H9 (cell line): Measurements from ENCODE around the gene SLC4A7. TPM values are rescaled to one million over a fixed set of nuclear protein-coding genes. Genes with fewer than 3 reads are reported as not detected.

Experiments used
- DNase-seq: peaks from one replicate; pipeline ENCODE4 v3.0.0-alpha.2; 2017
- H2AFZ ChIP-seq: one replicate; pipeline ENCODE4 v1.6.1; 2013; ENCODE audit warnings: mild to moderate bottlenecking, low read length, control low read depth, moderate library complexity
- H2AK5ac ChIP-seq: 2 replicates; pipeline ENCODE4 v1.6.1; 2013; ENCODE audit warnings: low read length, control low read depth, mixed read lengths; ENCODE audit not compliant: insufficient read length
- H2BK120ac ChIP-seq: one replicate; pipeline ENCODE4 v1.6.1; 2013; ENCODE audit warnings: low read depth, mild to moderate bottlenecking, low read length, control low read depth, inconsistent platforms; ENCODE audit not compliant: poor library complexity, severe bottlenecking
- H2BK12ac ChIP-seq: 2 replicates; pipeline ENCODE4 v1.6.1; 2013; ENCODE audit warnings: low read length, control low read depth, mixed read lengths, low read depth; ENCODE audit not compliant: insufficient read length
- H2BK15ac ChIP-seq: 2 replicates; pipeline ENCODE4 v1.6.1; 2013; ENCODE audit warnings: low read depth, low read length, control low read depth
- H2BK20ac ChIP-seq: one replicate; pipeline ENCODE4 v1.6.1; 2013; ENCODE audit warnings: low read depth, mild to moderate bottlenecking, low read length, control low read depth, inconsistent platforms; ENCODE audit not compliant: poor library complexity, severe bottlenecking
- H2BK5ac ChIP-seq: 2 replicates; pipeline ENCODE4 v1.6.1; 2013; ENCODE audit warnings: low read length, control low read depth, mixed read lengths; ENCODE audit not compliant: insufficient read length
- H3K14ac ChIP-seq: 2 replicates; pipeline ENCODE4 v1.6.1; 2013; ENCODE audit warnings: low read length, control low read depth; ENCODE audit not compliant: insufficient read depth
- H3K18ac ChIP-seq: 2 replicates; pipeline ENCODE4 v1.6.1; 2013; ENCODE audit warnings: low read depth, mild to moderate bottlenecking, mixed read lengths, low read length, control low read depth; ENCODE audit not compliant: insufficient read length
- H3K23ac ChIP-seq: 2 replicates; pipeline ENCODE4 v1.6.1; 2013; ENCODE audit warnings: low read length, control low read depth, mixed read lengths, low read depth; ENCODE audit not compliant: insufficient read length
- H3K23me2 ChIP-seq: 2 replicates; pipeline ENCODE4 v1.6.1; 2013; ENCODE audit warnings: low read depth, mild to moderate bottlenecking, mixed read lengths, low read length, control low read depth; ENCODE audit not compliant: insufficient read length, poor library complexity, severe bottlenecking
- H3K27ac ChIP-seq: 2 replicates; pipeline ENCODE4 v1.5.1; 2013; ENCODE audit warnings: low read length, control low read depth, mixed read lengths, low read depth; ENCODE audit not compliant: insufficient read length
- H3K27me3 ChIP-seq: 2 replicates; pipeline ENCODE4 v1.6.1; 2013; ENCODE audit warnings: low read length, control low read depth, inconsistent platforms; ENCODE audit not compliant: insufficient read depth
- H3K4ac ChIP-seq: 2 replicates; pipeline ENCODE4 v1.6.1; 2013; ENCODE audit warnings: low read depth, mild to moderate bottlenecking, control low read depth, inconsistent platforms, low read length, moderate library complexity
- H3K4me1 ChIP-seq: 2 replicates; pipeline ENCODE4 v1.6.1; 2013; ENCODE audit warnings: low read length, control low read depth, inconsistent platforms; ENCODE audit not compliant: insufficient read depth
- H3K4me2 ChIP-seq: 2 replicates; pipeline ENCODE4 v1.6.1; 2013; ENCODE audit warnings: low read length, control low read depth, mixed read lengths; ENCODE audit not compliant: insufficient read length, insufficient read depth
- H3K56ac ChIP-seq: 2 replicates; pipeline ENCODE4 v1.6.1; 2013; ENCODE audit warnings: low read depth, mild to moderate bottlenecking, mixed read lengths, low read length, control low read depth; ENCODE audit not compliant: insufficient read length
- H3K79me1 ChIP-seq: 2 replicates; pipeline ENCODE4 v1.6.1; 2013; ENCODE audit warnings: low read depth, mild to moderate bottlenecking, moderate library complexity, low read length, control low read depth, inconsistent platforms; ENCODE audit not compliant: insufficient read depth, poor library complexity, severe bottlenecking
- H3K79me2 ChIP-seq: 2 replicates; pipeline ENCODE4 v1.6.1; 2013; ENCODE audit warnings: low read length, control low read depth, inconsistent platforms; ENCODE audit not compliant: insufficient read depth
- H3K9ac ChIP-seq: 2 replicates; pipeline ENCODE4 v1.6.1; 2013; ENCODE audit warnings: low read length, control low read depth, mixed read lengths; ENCODE audit not compliant: insufficient read length; ENCODE audit errors: extremely low read depth
- H3K9me3 ChIP-seq: one replicate; pipeline ENCODE4 v1.6.1; 2013; ENCODE audit warnings: low read depth, low read length, inconsistent platforms; ENCODE audit not compliant: control insufficient read depth
- H3T11ph ChIP-seq: one replicate; pipeline ENCODE4 v1.6.1; 2013; ENCODE audit warnings: mild to moderate bottlenecking, low read length, control low read depth, inconsistent platforms
- H4K20me1 ChIP-seq: one replicate; pipeline ENCODE4 v1.6.1; 2013; ENCODE audit not compliant: control insufficient read depth, insufficient read length, insufficient read depth
- H4K5ac ChIP-seq: 2 replicates; pipeline ENCODE4 v1.6.1; 2013; ENCODE audit warnings: low read depth, mild to moderate bottlenecking, mixed read lengths, low read length, control low read depth; ENCODE audit not compliant: insufficient read length
- H4K8ac ChIP-seq: replicated peaks from 2 replicates; pipeline ENCODE4 v1.6.1; 2013; ENCODE audit warnings: low read length, control low read depth, mixed read lengths, low read depth; ENCODE audit not compliant: insufficient read length
- H4K91ac ChIP-seq: 2 replicates; pipeline ENCODE4 v1.6.1; 2013; ENCODE audit warnings: low read depth, mild to moderate bottlenecking, moderate library complexity, mixed read lengths, low read length, control low read depth; ENCODE audit not compliant: insufficient read length
- H3K27ac Mint-ChIP-seq, 3 experiments: 2 replicates in 2 of 3; 3 replicates in 1 of 3; pipeline ENCODE4 v1.8.0; 2020 to 2021; ENCODE audit warnings: mixed read lengths in 3 of 3, mild to moderate bottlenecking in 1 of 3, moderate library complexity in 1 of 3
- H3K27me3 Mint-ChIP-seq: 2 replicates; pipeline ENCODE4 v1.8.0; 2021; ENCODE audit warnings: low read depth, mild to moderate bottlenecking, moderate library complexity, mixed read lengths
- H3K36me3 Mint-ChIP-seq, 3 experiments: 2 replicates in 2 of 3; 3 replicates in 1 of 3; pipeline ENCODE4 v1.8.0; 2020 to 2021; ENCODE audit warnings: low read depth in 3 of 3, mixed read lengths in 3 of 3; ENCODE audit not compliant: insufficient read depth in 1 of 3
- H3K4me1 Mint-ChIP-seq, 2 experiments: 2 replicates each; pipeline ENCODE4 v1.8.0; 2020; ENCODE audit warnings: mixed read lengths in 2 of 2
- H3K4me3 Mint-ChIP-seq, 2 experiments: 2 replicates in 1 of 2; 3 replicates in 1 of 2; pipeline ENCODE4 v1.8.0; 2020 to 2021; ENCODE audit warnings: mild to moderate bottlenecking in 2 of 2, mixed read lengths in 2 of 2, moderate library complexity in 1 of 2
- H3K9me3 Mint-ChIP-seq, 2 experiments: 2 replicates in 1 of 2; 3 replicates in 1 of 2; pipeline ENCODE4 v1.8.0; 2020; ENCODE audit warnings: mild to moderate bottlenecking in 2 of 2, mixed read lengths in 2 of 2, moderate library complexity in 1 of 2
- WGBS: extraction: QIAGEN DNeasy Blood & Tissue Kit; methylation state at CpG from one replicate; pipeline ENCODE4 v1.1.7; 2013; ENCODE audit warnings: missing lambda C conversion rate, low lambda C conversion rate, mixed read lengths; ENCODE audit not compliant: insufficient read length; ENCODE audit errors: extremely low coverage; 5-methylcytosine and 5-hydroxymethylcytosine counted together
- total RNA-seq: library from RNA; stranded (reverse); gene quantifications from 2 replicates; pipeline ENCODE4 v1.2.1, GENCODE V29; 2021
- TF ChIP-seq, protein P1 (sequence below): fragments of 200-600 bp; sonication (generic); conservative IDR thresholded peaks from 3 replicates; pipeline ENCODE4 v1.8.0; 2021; ENCODE audit warnings: antibody characterized with exemption, mild to moderate bottlenecking

The SLC4A7 gene
- total RNA-seq, 1 experiment from 2014 or later: 46.1 TPM

DNA sequence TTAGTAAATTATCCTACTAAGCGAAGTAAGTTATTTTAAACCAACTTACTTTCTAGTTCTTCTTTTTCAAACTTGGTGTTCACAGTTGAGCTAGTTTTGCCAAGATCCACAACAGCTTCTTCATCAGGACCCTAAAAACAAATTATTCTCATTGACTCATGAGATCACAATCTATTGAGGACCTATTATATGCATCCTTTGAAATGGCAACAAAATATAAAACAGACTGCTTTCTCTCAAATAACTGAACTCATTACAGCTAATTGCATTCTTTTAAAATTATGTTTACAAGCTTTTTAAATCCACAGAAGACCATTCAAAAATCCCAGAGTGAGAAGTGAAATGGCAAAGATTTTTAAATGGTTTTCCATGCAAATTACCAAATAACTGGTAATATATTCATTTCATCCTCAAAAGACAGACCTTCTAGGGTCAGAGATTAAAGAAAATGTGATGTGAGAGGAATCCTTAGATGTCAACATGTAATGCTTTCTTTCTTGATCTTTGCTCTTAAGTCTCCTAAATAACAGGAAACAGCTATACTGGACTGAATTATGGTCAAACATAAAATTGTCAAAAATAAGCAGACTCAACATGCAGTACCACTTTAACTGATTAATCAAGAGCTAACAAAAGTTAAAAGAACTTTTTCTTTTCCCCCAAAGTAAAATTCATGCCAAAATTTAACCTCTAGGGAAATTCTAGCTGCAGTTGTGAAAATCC, 31.7 kb downstream of the SLC4A7 start:
- Histone ChIP-seq H3K9ac (no peak overlapping the region), H4K20me1 (no peaks in the 10 kb centered on the region), H3K14ac (no peak overlapping the region), H3K4me1 (no peaks in the 10 kb centered on the region), H3K27me3 (no peaks in the 10 kb centered on the region), H3T11ph (no peak overlapping the region), H2BK20ac (no peak overlapping the region), H3K4me2 (no peak overlapping the region), H3K23ac (no peak overlapping the region), H3K27ac (no peak overlapping the region), H3K79me2 (peaks cover 6% of the 10 kb centered on the region; the same call in 1 of the 2 replicates), H4K5ac (no peak overlapping the region), H3K4ac (no peak overlapping the region), H2BK120ac (no peak overlapping the region), H3K23me2 (no peaks in the 10 kb centered on the region), H3K18ac (no peak overlapping the region), H3K79me1 (no peaks in the 10 kb centered on the region), H2AK5ac (no peak overlapping the region), H2AFZ (no peak overlapping the region), H4K8ac (no peak overlapping the region), H3K9me3 (no peaks in the 10 kb centered on the region), H2BK15ac (no peak overlapping the region), H3K56ac (no peak overlapping the region), H4K91ac (no peak overlapping the region), H2BK12ac (no peak overlapping the region), H2BK5ac (no peak overlapping the region)
- TF ChIP-seq, protein P1, sequence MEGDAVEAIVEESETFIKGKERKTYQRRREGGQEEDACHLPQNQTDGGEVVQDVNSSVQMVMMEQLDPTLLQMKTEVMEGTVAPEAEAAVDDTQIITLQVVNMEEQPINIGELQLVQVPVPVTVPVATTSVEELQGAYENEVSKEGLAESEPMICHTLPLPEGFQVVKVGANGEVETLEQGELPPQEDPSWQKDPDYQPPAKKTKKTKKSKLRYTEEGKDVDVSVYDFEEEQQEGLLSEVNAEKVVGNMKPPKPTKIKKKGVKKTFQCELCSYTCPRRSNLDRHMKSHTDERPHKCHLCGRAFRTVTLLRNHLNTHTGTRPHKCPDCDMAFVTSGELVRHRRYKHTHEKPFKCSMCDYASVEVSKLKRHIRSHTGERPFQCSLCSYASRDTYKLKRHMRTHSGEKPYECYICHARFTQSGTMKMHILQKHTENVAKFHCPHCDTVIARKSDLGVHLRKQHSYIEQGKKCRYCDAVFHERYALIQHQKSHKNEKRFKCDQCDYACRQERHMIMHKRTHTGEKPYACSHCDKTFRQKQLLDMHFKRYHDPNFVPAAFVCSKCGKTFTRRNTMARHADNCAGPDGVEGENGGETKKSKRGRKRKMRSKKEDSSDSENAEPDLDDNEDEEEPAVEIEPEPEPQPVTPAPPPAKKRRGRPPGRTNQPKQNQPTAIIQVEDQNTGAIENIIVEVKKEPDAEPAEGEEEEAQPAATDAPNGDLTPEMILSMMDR: no peak
- H3K4me3 Mint-ChIP-seq: no peak overlapping the region
- no peak for DNase-seq
- H3K9me3 Mint-ChIP-seq: no peaks in the 10 kb centered on the region
- WGBS: no CpG with 5 or more reads among the region's 1 CpG
- H3K27ac Mint-ChIP-seq: peak overlapping the region in 1 of 3 experiments; percentile 19; a peak in 2 of 7 replicates
- H3K27me3 Mint-ChIP-seq: no peaks in the 10 kb centered on the region
- peaks cover 5 to 22% (median 14%) of the 10 kb centered on the region in 3 experiments; a peak in 6 of 7 replicates for H3K36me3 Mint-ChIP-seq
- peaks cover 19 to 20% of the 10 kb centered on the region in 2 experiments for H3K4me1 Mint-ChIP-seq
